ENCODE data around the gene MESP2. TPM values are rescaled to one million over a fixed set of nuclear protein-coding genes. Genes with fewer than 3 reads are reported as not detected.
"Not testable (repeated sequence)": the region's sequence is repeated elsewhere in the genome, so short reads cannot be mapped to it uniquely, and the experiment has no call there.

The MESP2 gene
- polyA plus RNA-seq, 4 donors: 0.34 to 0.39 TPM; not detected in 2

DNA sequence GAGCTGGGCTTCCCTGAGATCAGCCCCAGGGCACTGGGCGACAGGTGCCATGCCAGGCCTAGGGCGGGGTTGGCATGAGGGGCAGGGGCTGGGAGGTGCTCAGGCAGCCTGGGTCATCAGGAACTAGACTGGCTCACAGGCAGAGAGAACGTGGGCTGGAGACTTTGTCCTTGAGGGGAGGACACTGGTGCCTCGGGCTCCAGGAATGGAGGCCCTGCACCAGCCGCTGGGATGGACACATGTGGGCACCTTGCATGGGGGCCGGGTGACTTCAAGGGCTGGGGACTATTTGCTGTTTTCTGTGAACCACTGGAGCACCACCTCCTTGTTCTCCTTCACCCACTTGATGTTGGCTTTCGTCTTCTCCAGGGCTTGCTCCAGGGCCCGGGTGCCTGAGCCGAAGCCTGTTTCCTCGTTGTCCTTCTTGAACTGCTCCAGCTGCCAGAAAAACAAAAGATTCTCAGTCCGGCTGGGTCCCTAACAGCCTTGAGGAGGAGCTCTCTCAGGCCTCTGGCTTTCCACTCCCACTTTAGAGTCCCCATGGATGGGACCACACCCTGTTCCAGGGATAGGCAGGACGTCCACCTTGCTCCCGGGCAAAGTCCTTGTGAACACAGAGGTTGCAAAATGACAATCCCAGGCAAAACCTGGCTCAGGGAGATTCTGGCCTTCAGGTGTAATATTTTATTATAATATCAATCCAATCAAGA, 9.1 kb downstream of the MESP2 start:
- 15 to 64% (median 33%) methylated on average over 13 of the region's 13 CpGs for WGBS, 3 donors
- FAIRE-seq: no peak

DNA sequence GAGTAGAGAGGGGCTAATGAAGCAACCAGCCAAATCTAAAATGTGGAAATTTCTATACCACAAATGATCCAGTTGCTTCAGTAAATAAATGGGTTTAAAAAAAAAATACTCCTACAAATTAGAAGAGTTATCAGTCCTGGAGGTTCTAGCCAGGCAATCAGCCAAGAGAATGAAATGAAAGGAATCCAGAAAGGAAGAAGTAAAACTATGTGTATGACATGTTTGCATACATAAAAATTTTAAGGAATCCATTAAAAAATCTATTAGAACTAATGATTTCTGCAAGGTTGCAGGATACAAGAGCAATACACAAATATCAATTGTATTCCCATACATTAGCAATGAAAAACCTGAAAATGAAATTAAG, 9.6 kb downstream of the MESP2 start:
- DNase-seq (no peak), FAIRE-seq (no peak)
- Histone ChIP-seq H3K4me3 (ENCODE audit: low read depth in 1 of 3, low read length in 3 of 3) (no peak overlapping the region), H3K36me3 (ENCODE audit: control insufficient read depth in 3 of 3, insufficient read depth in 2 of 3, low read depth in 1 of 3, low read length in 3 of 3) (peaks cover 0 to 57% (median 6%) of the 10 kb centered on the region in 3 donors), H3K27me3 (ENCODE audit: control insufficient read depth in 3 of 3, insufficient read depth in 3 of 3, low read length in 3 of 3) (no peaks in the 10 kb centered on the region), H3K27ac (ENCODE audit: low read depth in 1 of 3, low read length in 2 of 3) (peak overlapping the region in 2 of 3 donors; percentile 53 to 90), H3K4me1 (ENCODE audit: control insufficient read depth in 3 of 3, insufficient read depth in 2 of 3, low read depth in 1 of 3, low read length in 2 of 3) (peaks cover 0 to 46% (median 4%) of the 10 kb centered on the region in 3 donors), H3K9me3 (ENCODE audit: control insufficient read depth in 2 of 2, insufficient read depth in 1 of 2, low read depth in 1 of 2, low read length in 1 of 2) (peaks cover 0 to 4% of the 10 kb centered on the region in 2 donors)

More for the DNA sequence above, 9.1 kb downstream of the MESP2 start:
- Histone ChIP-seq H3K9me3 (ENCODE audit: control insufficient read depth in 2 of 2, insufficient read depth in 1 of 2, low read depth in 1 of 2, low read length in 1 of 2) (peaks cover 0 to 4% of the 10 kb centered on the region in 2 donors), H3K4me1 (ENCODE audit: control insufficient read depth in 3 of 3, insufficient read depth in 2 of 3, low read depth in 1 of 3, low read length in 2 of 3) (peaks cover 0 to 50% (median 4%) of the 10 kb centered on the region in 3 donors), H3K36me3 (ENCODE audit: control insufficient read depth in 3 of 3, insufficient read depth in 2 of 3, low read depth in 1 of 3, low read length in 3 of 3) (peaks cover 0 to 51% (median under 1%) of the 10 kb centered on the region in 3 donors), H3K4me3 (ENCODE audit: low read depth in 1 of 3, low read length in 3 of 3) (no peak overlapping the region), H3K27me3 (ENCODE audit: control insufficient read depth in 3 of 3, insufficient read depth in 3 of 3, low read length in 3 of 3) (no peaks in the 10 kb centered on the region), H3K27ac (ENCODE audit: low read depth in 1 of 3, low read length in 2 of 3) (peak overlapping the region; percentile 53 to 90 (median 82))
- DNase-seq: peak; percentile 85 to 96

DNA sequence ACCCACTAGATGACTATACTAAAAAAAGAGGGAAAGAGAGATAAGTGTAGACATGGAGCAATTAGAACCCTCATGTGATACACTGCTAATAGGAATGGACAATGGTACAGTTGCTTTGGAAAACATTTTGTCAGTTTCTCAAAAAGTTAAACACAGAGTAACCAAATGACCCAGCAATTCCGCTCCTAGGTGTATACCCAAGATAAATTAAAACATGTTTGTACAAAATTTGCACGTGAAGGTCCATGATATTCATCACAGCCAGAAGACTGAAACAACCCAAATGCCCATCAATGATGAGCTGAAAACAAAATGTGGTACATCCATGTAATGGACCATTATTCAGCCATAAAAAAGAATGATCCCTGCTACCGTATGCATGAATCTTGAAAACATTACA, 11.8 kb downstream of the MESP2 start:
- peaks cover 0 to 32% (median 2%) of the 10 kb centered on the region in 3 donors for H3K4me1 ChIP-seq (ENCODE audit: control insufficient read depth in 3 of 3, insufficient read depth in 2 of 3, low read depth in 1 of 3, low read length in 2 of 3)
- FAIRE-seq (no peak), DNase-seq (peak in 1 of 2 donors; percentile 11)
- H3K27ac ChIP-seq (ENCODE audit: low read depth in 1 of 3, low read length in 2 of 3): no peak overlapping the region
- H3K4me3 ChIP-seq (ENCODE audit: low read depth in 1 of 3, low read length in 3 of 3): no peak overlapping the region
- WGBS, 3 donors: 97 to 98% (median 97%) methylated on average over 3 of the region's 3 CpGs
- H3K27me3 ChIP-seq (ENCODE audit: control insufficient read depth in 3 of 3, insufficient read depth in 3 of 3, low read length in 3 of 3): no peaks in the 10 kb centered on the region
- peaks cover 2 to 76% (median 21%) of the 10 kb centered on the region in 3 donors for H3K36me3 ChIP-seq (ENCODE audit: control insufficient read depth in 3 of 3, insufficient read depth in 2 of 3, low read depth in 1 of 3, low read length in 3 of 3)
- H3K9me3 ChIP-seq (ENCODE audit: control insufficient read depth in 2 of 2, insufficient read depth in 1 of 2, low read depth in 1 of 2, low read length in 1 of 2): peaks cover 0 to 4% of the 10 kb centered on the region in 2 donors

DNA sequence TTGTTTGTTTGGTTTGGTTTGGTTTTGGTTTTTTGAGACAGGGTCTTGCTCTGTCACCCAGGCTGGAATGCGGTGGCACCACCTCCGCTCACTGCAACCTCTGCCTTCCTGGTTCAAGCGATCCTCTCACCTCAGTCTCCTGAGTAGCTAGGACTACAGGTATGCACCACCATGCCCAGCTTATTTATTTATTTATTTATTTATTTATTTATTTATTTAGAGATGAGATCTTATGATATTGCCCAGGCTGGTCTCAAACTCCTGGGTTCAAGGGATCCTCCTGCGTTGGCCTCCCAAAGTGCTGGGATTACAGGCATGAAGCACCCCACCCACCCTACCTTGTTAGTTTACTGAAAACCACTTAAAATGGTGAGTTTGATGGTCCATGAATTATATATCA, 12.5 kb downstream of the MESP2 start:
- not testable (repeated sequence) for FAIRE-seq; H3K27ac ChIP-seq (ENCODE audit: low read depth in 1 of 3, low read length in 2 of 3); H3K9me3 ChIP-seq (ENCODE audit: control insufficient read depth in 2 of 2, insufficient read depth in 1 of 2, low read depth in 1 of 2, low read length in 1 of 2); H3K27me3 ChIP-seq (ENCODE audit: control insufficient read depth in 3 of 3, insufficient read depth in 3 of 3, low read length in 3 of 3); H3K4me3 ChIP-seq (ENCODE audit: low read depth in 1 of 3, low read length in 3 of 3)
- WGBS, 3 donors: 95 to 98% (median 97%) methylated on average over 4 of the region's 4 CpGs
- H3K4me1 ChIP-seq (ENCODE audit: control insufficient read depth in 3 of 3, insufficient read depth in 2 of 3, low read depth in 1 of 3, low read length in 2 of 3): peaks cover 0 to 25% (median 2%) of the 10 kb centered on the region in 3 donors
- peak in 1 of 2 donors; percentile 2 for DNase-seq
- peaks cover 2 to 78% (median 23%) of the 10 kb centered on the region in 3 donors for H3K36me3 ChIP-seq (ENCODE audit: control insufficient read depth in 3 of 3, insufficient read depth in 2 of 3, low read depth in 1 of 3, low read length in 3 of 3)

DNA sequence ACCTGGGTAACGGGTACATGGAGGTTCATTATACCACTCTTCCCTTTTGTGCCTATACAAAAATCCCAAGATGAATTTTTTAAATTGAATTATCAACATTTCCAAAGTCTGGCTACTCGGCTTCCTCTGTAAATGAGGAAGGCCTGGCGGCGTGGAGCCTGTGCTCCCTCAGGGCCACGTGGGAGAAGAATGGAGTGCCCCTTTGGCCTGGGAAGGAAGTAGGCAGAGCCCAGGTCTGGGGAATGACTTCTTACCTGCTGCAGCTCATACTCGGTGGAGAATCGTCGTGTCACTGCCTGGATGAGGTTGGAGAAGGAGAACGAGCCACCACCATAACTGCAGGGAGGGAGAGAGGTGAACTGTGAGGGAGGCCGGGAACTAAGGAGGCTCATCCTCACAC, 14.1 kb downstream of the MESP2 start:
- WGBS, 3 donors: 83 to 92% (median 85%) methylated on average over 10 of the region's 10 CpGs
- H3K27me3 ChIP-seq (ENCODE audit: control insufficient read depth in 3 of 3, insufficient read depth in 3 of 3, low read length in 3 of 3): no peaks in the 10 kb centered on the region
- no peak overlapping the region for H3K27ac ChIP-seq (ENCODE audit: low read depth in 1 of 3, low read length in 2 of 3)
- peaks cover 0 to 9% (median 3%) of the 10 kb centered on the region in 3 donors for H3K4me1 ChIP-seq (ENCODE audit: control insufficient read depth in 3 of 3, insufficient read depth in 2 of 3, low read depth in 1 of 3, low read length in 2 of 3)
- FAIRE-seq (no peak), DNase-seq (no peak)
- H3K36me3 ChIP-seq (ENCODE audit: control insufficient read depth in 3 of 3, insufficient read depth in 2 of 3, low read depth in 1 of 3, low read length in 3 of 3): peaks cover 2 to 73% (median 28%) of the 10 kb centered on the region in 3 donors
- peaks cover 0 to 4% of the 10 kb centered on the region in 2 donors for H3K9me3 ChIP-seq (ENCODE audit: control insufficient read depth in 2 of 2, insufficient read depth in 1 of 2, low read depth in 1 of 2, low read length in 1 of 2)
- no peak overlapping the region for H3K4me3 ChIP-seq (ENCODE audit: low read depth in 1 of 3, low read length in 3 of 3)

DNA sequence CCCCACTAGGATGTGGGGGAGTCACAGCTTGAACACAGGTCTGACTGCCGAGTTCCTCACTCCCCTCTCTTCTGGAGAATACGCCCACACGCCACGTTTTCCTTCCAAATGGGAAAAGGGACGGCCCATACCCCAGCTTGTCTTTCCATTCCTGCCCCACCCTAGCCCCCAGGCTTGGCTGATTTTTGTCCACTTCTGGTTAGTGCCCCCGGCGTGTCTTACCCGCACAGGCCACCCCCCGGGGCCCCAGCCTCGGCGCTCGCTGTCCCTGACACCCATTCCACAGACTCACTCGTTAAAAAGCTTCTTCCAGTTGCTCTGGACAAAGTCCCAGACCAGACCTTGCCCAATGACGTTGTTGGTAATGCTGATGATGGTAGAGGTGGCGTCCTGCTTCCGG, 14.5 kb downstream of the MESP2 start:
- H3K27ac ChIP-seq (ENCODE audit: low read depth in 1 of 3, low read length in 2 of 3): peak overlapping the region in 1 of 3 donors; percentile 16
- peaks cover 2 to 70% (median 28%) of the 10 kb centered on the region in 3 donors for H3K36me3 ChIP-seq (ENCODE audit: control insufficient read depth in 3 of 3, insufficient read depth in 2 of 3, low read depth in 1 of 3, low read length in 3 of 3)
- no peak for DNase-seq
- WGBS, 3 donors: 88 to 90% (median 90%) methylated on average over 16 of the region's 16 CpGs
- no peaks in the 10 kb centered on the region for H3K27me3 ChIP-seq (ENCODE audit: control insufficient read depth in 3 of 3, insufficient read depth in 3 of 3, low read length in 3 of 3)
- no peak for FAIRE-seq
- H3K4me1 ChIP-seq (ENCODE audit: control insufficient read depth in 3 of 3, insufficient read depth in 2 of 3, low read depth in 1 of 3, low read length in 2 of 3): peaks cover 0 to 6% (median 3%) of the 10 kb centered on the region in 3 donors
- H3K4me3 ChIP-seq (ENCODE audit: low read depth in 1 of 3, low read length in 3 of 3): no peak overlapping the region
- peaks cover 0 to 4% of the 10 kb centered on the region in 2 donors for H3K9me3 ChIP-seq (ENCODE audit: control insufficient read depth in 2 of 2, insufficient read depth in 1 of 2, low read depth in 1 of 2, low read length in 1 of 2)

DNA sequence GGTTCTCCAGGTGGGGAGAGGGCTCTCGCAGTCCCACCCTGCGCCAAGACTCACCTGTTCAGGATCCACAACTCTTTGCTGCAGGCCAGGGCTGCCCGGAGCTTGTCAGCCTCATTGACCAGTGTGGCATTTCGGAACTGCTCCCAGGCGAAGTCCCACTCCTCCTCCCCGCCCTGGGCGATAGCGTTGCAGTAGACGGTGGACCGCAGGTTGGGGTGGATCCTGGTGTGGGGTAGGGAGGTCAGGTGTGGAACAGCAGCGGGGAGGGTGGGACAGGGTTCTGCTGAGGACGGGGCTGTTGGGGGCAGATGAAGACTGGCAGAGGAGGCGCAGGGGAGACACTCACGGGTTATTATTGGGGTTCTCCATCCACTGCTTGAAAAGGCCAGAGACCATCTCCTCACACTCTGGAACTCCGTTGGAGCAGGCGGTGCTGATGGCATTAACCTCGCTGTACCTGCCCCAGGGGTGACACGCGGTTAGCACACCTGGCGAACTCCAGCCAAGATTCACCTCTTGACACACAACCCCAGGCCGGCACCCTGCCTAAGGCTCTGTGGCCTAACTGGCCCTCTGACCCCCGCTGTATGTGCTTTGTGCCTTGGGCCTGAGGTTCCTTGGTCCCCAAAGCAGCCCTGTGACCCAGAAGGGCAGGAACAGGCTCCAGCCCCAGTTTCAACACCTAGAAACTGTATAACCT, 16.1 kb downstream of the MESP2 start:
- Histone ChIP-seq H3K36me3 (ENCODE audit: control insufficient read depth in 3 of 3, insufficient read depth in 2 of 3, low read depth in 1 of 3, low read length in 3 of 3) (peaks cover 2 to 76% (median 28%) of the 10 kb centered on the region in 3 donors), H3K4me1 (ENCODE audit: control insufficient read depth in 3 of 3, insufficient read depth in 2 of 3, low read depth in 1 of 3, low read length in 2 of 3) (peaks cover 0 to 3% (median 0%) of the 10 kb centered on the region in 3 donors), H3K27ac (ENCODE audit: low read depth in 1 of 3, low read length in 2 of 3) (no peak overlapping the region), H3K9me3 (ENCODE audit: control insufficient read depth in 2 of 2, insufficient read depth in 1 of 2, low read depth in 1 of 2, low read length in 1 of 2) (peaks cover 0 to 4% of the 10 kb centered on the region in 2 donors), H3K4me3 (ENCODE audit: low read depth in 1 of 3, low read length in 3 of 3) (no peak overlapping the region), H3K27me3 (ENCODE audit: control insufficient read depth in 3 of 3, insufficient read depth in 3 of 3, low read length in 3 of 3) (no peaks in the 10 kb centered on the region)
- FAIRE-seq (no peak), DNase-seq (no peak)
- WGBS, 3 donors: 94 to 96% (median 95%) methylated on average over 22 of the region's 22 CpGs

DNA sequence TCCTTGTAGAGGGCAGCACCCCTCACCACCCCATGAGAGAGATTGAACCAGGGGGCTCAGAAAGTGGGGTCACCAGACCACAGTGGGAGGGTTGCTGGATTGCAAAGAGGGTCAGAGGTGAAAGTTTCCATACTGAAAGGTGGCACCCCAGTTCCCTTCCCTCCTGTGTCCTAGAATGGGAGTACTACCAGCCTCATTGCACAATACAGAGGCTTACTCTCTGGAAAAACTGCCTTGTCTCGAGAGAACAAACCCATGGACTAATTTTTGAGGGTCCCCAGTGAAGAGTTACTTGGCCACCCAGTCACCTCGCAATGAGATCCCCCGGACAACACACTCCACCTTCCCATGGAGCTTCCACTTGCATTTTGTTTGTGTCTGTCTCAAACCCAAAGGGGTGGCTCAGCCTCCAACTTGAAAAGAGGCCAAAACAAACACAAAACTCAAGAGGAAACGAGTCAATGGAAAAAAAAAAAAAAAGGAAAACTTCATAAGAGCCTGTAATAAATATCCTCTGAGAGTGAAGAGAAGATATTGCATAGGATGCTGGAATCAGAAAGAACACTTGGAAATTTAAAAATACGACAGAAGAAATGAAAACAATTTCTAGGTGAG, 18.6 kb downstream of the MESP2 start:
- DNase-seq: peak in 1 of 2 donors; percentile 27
- no peaks in the 10 kb centered on the region for H3K27me3 ChIP-seq (ENCODE audit: control insufficient read depth in 3 of 3, insufficient read depth in 3 of 3, low read length in 3 of 3)
- WGBS, 3 donors: 30 to 44% (median 37%) methylated on average over 5 of the region's 5 CpGs
- H3K36me3 ChIP-seq (ENCODE audit: control insufficient read depth in 3 of 3, insufficient read depth in 2 of 3, low read depth in 1 of 3, low read length in 3 of 3): peaks cover 2 to 86% (median 34%) of the 10 kb centered on the region in 3 donors
- no peak for FAIRE-seq
- H3K27ac ChIP-seq (ENCODE audit: low read depth in 1 of 3, low read length in 2 of 3): peak overlapping the region in 1 of 3 donors; percentile 49
- no peaks in the 10 kb centered on the region for H3K9me3 ChIP-seq (ENCODE audit: control insufficient read depth in 2 of 2, insufficient read depth in 1 of 2, low read depth in 1 of 2, low read length in 1 of 2)
- H3K4me1 ChIP-seq (ENCODE audit: control insufficient read depth in 3 of 3, insufficient read depth in 2 of 3, low read depth in 1 of 3, low read length in 2 of 3): peaks cover 0 to 3% (median 0%) of the 10 kb centered on the region in 3 donors
- H3K4me3 ChIP-seq (ENCODE audit: low read depth in 1 of 3, low read length in 3 of 3): peak overlapping the region in 1 of 3 donors; percentile 10

All from small intestine (tissue), 7 donors.